ENCODE measurements around the gene IFT74. TPM values are rescaled to one million over a fixed set of nuclear protein-coding genes. Genes with fewer than 3 reads are reported as not detected.

The IFT74 gene
- total RNA-seq, 1 donor from 2014 or later: 25.1 TPM

DNA sequence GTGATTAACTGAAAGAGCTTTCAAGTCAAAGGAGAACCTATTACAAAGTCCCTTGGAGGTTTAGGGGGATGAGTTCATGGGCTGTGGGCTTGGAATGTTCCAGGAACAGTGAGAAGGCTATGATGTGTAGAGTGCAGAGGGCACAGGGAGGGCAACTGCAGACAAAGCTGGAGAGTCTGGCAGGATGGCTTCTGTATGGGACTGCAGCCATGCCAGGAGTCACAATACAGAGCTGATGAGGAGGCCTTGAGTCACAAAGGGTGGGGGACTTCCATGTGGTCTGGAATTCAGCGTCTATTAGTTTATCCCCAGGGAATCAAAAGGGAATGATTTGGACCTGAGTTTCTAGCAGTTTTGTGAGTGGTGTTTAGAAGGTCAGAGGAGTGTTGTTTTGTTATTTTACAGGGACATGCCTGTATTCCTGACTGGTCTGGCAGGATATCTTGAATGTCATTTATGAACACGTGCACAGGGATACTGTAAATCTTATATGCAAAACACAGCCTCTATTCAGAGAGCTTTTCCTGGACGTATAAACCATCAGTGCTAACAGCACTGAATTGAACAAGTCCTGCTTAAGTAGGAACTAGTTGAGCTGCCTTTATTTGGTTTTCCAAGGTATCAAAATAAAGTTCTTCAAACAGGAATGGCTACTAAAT is 138.6 kb downstream of the IFT74 start:
- Mint-ChIP-seq H3K27ac (no peak overlapping the region), H3K36me3 (ENCODE audit: insufficient read depth) (no peaks in the 10 kb centered on the region), H3K4me1 (ENCODE audit: low read depth) (no peaks in the 10 kb centered on the region), H3K9me3 (ENCODE audit: low read depth) (peaks cover 4% of the 10 kb centered on the region), H3K27me3 (no peaks in the 10 kb centered on the region), H3K4me3 (ENCODE audit: low read depth) (no peak overlapping the region)
- TF ChIP-seq, protein P1, sequence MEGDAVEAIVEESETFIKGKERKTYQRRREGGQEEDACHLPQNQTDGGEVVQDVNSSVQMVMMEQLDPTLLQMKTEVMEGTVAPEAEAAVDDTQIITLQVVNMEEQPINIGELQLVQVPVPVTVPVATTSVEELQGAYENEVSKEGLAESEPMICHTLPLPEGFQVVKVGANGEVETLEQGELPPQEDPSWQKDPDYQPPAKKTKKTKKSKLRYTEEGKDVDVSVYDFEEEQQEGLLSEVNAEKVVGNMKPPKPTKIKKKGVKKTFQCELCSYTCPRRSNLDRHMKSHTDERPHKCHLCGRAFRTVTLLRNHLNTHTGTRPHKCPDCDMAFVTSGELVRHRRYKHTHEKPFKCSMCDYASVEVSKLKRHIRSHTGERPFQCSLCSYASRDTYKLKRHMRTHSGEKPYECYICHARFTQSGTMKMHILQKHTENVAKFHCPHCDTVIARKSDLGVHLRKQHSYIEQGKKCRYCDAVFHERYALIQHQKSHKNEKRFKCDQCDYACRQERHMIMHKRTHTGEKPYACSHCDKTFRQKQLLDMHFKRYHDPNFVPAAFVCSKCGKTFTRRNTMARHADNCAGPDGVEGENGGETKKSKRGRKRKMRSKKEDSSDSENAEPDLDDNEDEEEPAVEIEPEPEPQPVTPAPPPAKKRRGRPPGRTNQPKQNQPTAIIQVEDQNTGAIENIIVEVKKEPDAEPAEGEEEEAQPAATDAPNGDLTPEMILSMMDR (IDR thresholded peaks at IDR 0.05; ENCODE audit: unreplicated experiment): no peak
- no peak for DNase-seq (ENCODE audit: low spot score, unreplicated experiment)

DNA sequence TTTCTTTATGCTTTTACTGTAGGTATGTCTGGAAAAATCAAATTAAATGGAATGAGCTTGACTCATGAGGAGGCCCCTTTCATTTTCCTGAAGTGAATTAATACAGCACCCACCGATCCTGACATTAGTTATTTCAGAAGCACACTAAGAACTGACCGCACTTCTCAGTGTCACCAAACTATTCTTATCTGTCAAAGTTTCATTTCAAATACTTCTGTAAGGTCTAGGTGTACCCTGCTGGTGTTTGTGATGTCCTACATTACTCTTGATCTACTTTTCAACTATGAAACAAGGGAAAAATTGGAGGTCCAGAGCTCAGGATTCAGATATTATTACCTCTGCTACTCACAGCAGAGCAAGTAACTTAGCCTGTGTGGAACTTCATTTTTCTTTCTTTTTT is 151.0 kb downstream of the IFT74 start:
- Mint-ChIP-seq H3K27me3 (no peaks in the 10 kb centered on the region), H3K4me3 (ENCODE audit: low read depth) (no peak overlapping the region), H3K4me1 (ENCODE audit: low read depth) (peaks cover 8% of the 10 kb centered on the region), H3K36me3 (ENCODE audit: insufficient read depth) (no peaks in the 10 kb centered on the region), H3K27ac (no peak overlapping the region), H3K9me3 (ENCODE audit: low read depth) (no peaks in the 10 kb centered on the region)
- DNase-seq (ENCODE audit: low spot score, unreplicated experiment): no peak
- TF ChIP-seq, protein P1 (IDR thresholded peaks at IDR 0.05; ENCODE audit: unreplicated experiment): no peak

DNA sequence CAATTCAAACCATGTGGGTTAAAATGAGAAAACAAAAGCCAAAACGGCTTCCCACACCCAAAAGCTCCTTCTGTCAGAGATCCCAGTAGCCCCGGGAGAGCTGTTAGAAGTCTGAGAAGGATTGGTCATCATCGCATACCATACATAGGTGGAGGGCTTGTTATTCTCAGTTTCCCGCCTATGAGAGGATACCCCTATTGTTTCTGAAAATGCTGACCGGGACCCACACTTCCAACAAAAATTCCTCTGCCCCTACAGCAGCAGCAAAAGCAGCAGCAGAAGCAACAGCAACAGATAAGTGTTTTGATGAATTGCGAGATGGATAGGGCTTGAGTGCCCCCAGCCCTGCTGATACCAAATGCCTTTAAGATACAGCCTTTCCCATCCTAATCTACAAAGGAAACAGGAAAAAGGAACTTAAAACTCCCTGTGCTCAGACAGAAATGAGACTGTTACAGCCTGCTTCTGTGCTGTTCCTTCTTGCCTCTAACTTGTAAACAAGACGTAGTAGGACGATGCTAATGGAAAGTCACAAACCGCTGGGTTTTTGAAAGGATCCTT is 152.8 kb downstream of the IFT74 start, which contains the start of gene TEK:
TEK (plus strand) TSS at position 245 of the 561 bp plus-strand sequence. CDS start 366 bp downstream, outside the sequence.
- Mint-ChIP-seq H3K9me3 (ENCODE audit: low read depth) (no peaks in the 10 kb centered on the region), H3K4me3 (ENCODE audit: low read depth) (no peak within 1 kb of the TSS), H3K4me1 (ENCODE audit: low read depth) (peaks cover 8% of the 10 kb centered on the region), H3K27me3 (no peaks in the 10 kb centered on the region), H3K27ac (no peak within 1 kb of the TSS), H3K36me3 (ENCODE audit: insufficient read depth) (no peaks in the 10 kb centered on the region)
- TF ChIP-seq, protein P1 (IDR thresholded peaks at IDR 0.05; ENCODE audit: unreplicated experiment): no peak
- DNase-seq (ENCODE audit: low spot score, unreplicated experiment): no peak

GRCh38 chr9:27109621-27110020 is 153.4 kb downstream of the IFT74 start:
- TF ChIP-seq, protein P1 (IDR thresholded peaks at IDR 0.05; ENCODE audit: unreplicated experiment): no peak
- DNase-seq (ENCODE audit: low spot score, unreplicated experiment): no peak
- H3K4me3 Mint-ChIP-seq (ENCODE audit: low read depth): no peak overlapping the region
- H3K9me3 Mint-ChIP-seq (ENCODE audit: low read depth): no peaks in the 10 kb centered on the region
- no peaks in the 10 kb centered on the region for H3K36me3 Mint-ChIP-seq (ENCODE audit: insufficient read depth)
- H3K27me3 Mint-ChIP-seq: no peaks in the 10 kb centered on the region
- H3K27ac Mint-ChIP-seq: no peak overlapping the region
- peaks cover 8% of the 10 kb centered on the region for H3K4me1 Mint-ChIP-seq (ENCODE audit: low read depth)

- TF ChIP-seq, protein P1 (IDR thresholded peaks at IDR 0.05; ENCODE audit: unreplicated experiment): no peak
- Mint-ChIP-seq H3K4me3 (ENCODE audit: low read depth) (no peak overlapping the region), H3K4me1 (ENCODE audit: low read depth) (peaks cover 8% of the 10 kb centered on the region), H3K27ac (no peak overlapping the region), H3K27me3 (no peaks in the 10 kb centered on the region), H3K36me3 (ENCODE audit: insufficient read depth) (no peaks in the 10 kb centered on the region), H3K9me3 (ENCODE audit: low read depth) (no peaks in the 10 kb centered on the region)
- DNase-seq (ENCODE audit: low spot score, unreplicated experiment): no peak
These were observed 154.0 kb downstream of the IFT74 start for GRCh38 chr9:27110181-27110580.

Measured in progenitor cell of endocrine pancreas (in vitro differentiated cells).